Stimulated activated CD8-positive, alpha-beta memory T cell treated with anti-CD3 and anti-CD28 coated beads, Interleukin-7, amount 100 ng/mL, for 24 hours (primary cell): Measurements from ENCODE around the gene DYRK1B.
"Not testable (repeated sequence)": the region's sequence is repeated elsewhere in the genome, so short reads cannot be mapped to it uniquely, and the experiment has no call there.

ENCODE experiments used
- DNase-seq: peaks from one replicate; pipeline ENCODE4 v3.0.0-alpha.2; 2020; ENCODE audit warnings: low read depth

The DYRK1B gene

GRCh38 chr19:39833464-39834286 is at the start of gene DYRK1B:
DYRK1B (minus strand) TSS chr19:39834162; CDS start chr19:39831867, 2,295 bp downstream.
- DNase-seq = peak; percentile 92

GRCh38 chr19:39882645-39883044 is 48.7 kb upstream of the DYRK1B start:
- not testable (repeated sequence) for DNase-seq

GRCh38 chr19:39881495-39882110 is 47.6 kb upstream of the DYRK1B start:
- DNase-seq = peak; percentile 8

GRCh38 chr19:39880241-39880640 is 46.3 kb upstream of the DYRK1B start:
- DNase-seq = not testable (repeated sequence)

GRCh38 chr19:39879796-39880195 is 45.8 kb upstream of the DYRK1B start:
- not testable (repeated sequence) for DNase-seq

GRCh38 chr19:39878866-39879265 is 44.9 kb upstream of the DYRK1B start:
- not testable (repeated sequence) for DNase-seq

GRCh38 chr19:39878398-39878797 is 44.4 kb upstream of the DYRK1B start:
- DNase-seq = no peak

GRCh38 chr19:39877982-39878381 is 44.0 kb upstream of the DYRK1B start:
- not testable (repeated sequence) for DNase-seq

- not testable (repeated sequence) for DNase-seq
Measured at GRCh38 chr19:39877488-39877887, 43.5 kb upstream of the DYRK1B start.

- not testable (repeated sequence) for DNase-seq
Measured at GRCh38 chr19:39876486-39876885, 42.5 kb upstream of the DYRK1B start.

GRCh38 chr19:39875401-39875864 is 41.5 kb upstream of the DYRK1B start:
- DNase-seq = not testable (repeated sequence)

GRCh38 chr19:39874404-39874803 is 40.4 kb upstream of the DYRK1B start:
- no peak for DNase-seq

GRCh38 chr19:39873385-39873784 is 39.4 kb upstream of the DYRK1B start:
- DNase-seq = no peak

GRCh38 chr19:39871886-39872866 is 38.2 kb upstream of the DYRK1B start:
- no peak for DNase-seq

- DNase-seq = no peak
Measured at GRCh38 chr19:39871362-39871761, 37.4 kb upstream of the DYRK1B start.

- no peak for DNase-seq
Measured at GRCh38 chr19:39870171-39870971, 36.4 kb upstream of the DYRK1B start.

- DNase-seq = no peak
Measured at GRCh38 chr19:39867952-39868351, 34.0 kb upstream of the DYRK1B start.

- no peak for DNase-seq
Measured at GRCh38 chr19:39867133-39867532, 33.2 kb upstream of the DYRK1B start.

GRCh38 chr19:39865953-39866352 is 32.0 kb upstream of the DYRK1B start:
- DNase-seq = no peak

- DNase-seq = no peak
Measured at GRCh38 chr19:39865186-39865585, 31.2 kb upstream of the DYRK1B start.

- DNase-seq = no peak
Measured at GRCh38 chr19:39864118-39864517, 30.2 kb upstream of the DYRK1B start.
